Measurements from ENCODE around the gene RAD51.
"Not testable (repeated sequence)": the region's sequence is repeated elsewhere in the genome, so short reads cannot be mapped to it uniquely, and the experiment has no call there.

Gene RAD51

DNA sequence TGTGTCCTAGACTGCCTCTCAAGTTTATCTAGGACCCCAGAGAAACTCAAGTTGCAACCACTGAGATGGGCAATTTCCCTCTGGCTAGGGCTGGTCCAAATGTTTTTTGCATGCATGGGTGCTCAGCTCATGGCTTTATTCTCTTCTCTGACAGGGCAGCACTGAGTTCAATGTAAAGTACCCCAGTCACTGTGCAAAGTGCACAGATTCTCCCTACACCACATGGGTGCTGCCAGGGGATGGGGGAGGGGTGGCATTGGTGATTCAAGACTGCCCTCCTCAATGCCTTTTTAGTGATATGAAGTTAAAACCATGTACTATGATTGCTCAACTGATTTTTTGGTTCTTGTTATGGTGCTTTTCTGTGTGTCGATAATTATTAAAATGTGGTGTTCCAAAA is 14.8 kb upstream of the RAD51 start:
- H3K4me2 ChIP-seq (ENCODE audit: low read length): no peak overlapping the region
- TF ChIP-seq, protein P1, sequence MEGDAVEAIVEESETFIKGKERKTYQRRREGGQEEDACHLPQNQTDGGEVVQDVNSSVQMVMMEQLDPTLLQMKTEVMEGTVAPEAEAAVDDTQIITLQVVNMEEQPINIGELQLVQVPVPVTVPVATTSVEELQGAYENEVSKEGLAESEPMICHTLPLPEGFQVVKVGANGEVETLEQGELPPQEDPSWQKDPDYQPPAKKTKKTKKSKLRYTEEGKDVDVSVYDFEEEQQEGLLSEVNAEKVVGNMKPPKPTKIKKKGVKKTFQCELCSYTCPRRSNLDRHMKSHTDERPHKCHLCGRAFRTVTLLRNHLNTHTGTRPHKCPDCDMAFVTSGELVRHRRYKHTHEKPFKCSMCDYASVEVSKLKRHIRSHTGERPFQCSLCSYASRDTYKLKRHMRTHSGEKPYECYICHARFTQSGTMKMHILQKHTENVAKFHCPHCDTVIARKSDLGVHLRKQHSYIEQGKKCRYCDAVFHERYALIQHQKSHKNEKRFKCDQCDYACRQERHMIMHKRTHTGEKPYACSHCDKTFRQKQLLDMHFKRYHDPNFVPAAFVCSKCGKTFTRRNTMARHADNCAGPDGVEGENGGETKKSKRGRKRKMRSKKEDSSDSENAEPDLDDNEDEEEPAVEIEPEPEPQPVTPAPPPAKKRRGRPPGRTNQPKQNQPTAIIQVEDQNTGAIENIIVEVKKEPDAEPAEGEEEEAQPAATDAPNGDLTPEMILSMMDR (IDR thresholded peaks at IDR 0.05): no peak

DNA sequence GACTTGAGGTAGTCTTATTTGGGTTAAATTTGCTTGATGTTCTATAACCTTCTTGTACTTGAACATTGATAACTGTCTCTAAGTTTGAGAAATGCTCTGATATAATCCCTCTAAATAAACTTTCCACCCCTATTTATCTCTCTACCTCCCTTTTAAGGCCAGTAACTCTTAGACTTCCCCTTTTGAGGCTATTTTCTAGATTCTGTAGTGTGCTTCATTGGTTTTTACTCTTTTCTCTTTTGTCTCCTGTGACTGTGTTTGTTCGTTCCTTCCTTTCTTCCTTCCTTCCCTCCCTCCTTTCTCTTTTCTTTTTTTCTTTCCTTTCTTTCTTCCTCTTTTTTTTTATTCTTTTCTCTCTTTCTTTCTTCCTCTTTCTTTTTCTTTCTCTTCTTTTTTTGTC is 14.0 kb upstream of the RAD51 start:
- not testable (repeated sequence) for H3K4me3 ChIP-seq (ENCODE audit: low read depth, low read length); H3K27me3 ChIP-seq (ENCODE audit: control insufficient read depth, insufficient read depth, low read length); H3K27ac ChIP-seq; H3K79me2 ChIP-seq; H3K4me2 ChIP-seq (ENCODE audit: low read length); H3K9me3 ChIP-seq (ENCODE audit: control insufficient read depth, low read length); H3K9ac ChIP-seq; H3K36me3 ChIP-seq (ENCODE audit: control insufficient read depth, insufficient read depth, low read length); H2AFZ ChIP-seq; H3K4me1 ChIP-seq

More for the DNA sequence above, 14.8 kb upstream of the RAD51 start:
- H2AFZ ChIP-seq: no peak overlapping the region
- H3K36me3 ChIP-seq (ENCODE audit: control insufficient read depth, insufficient read depth, low read length): no peaks in the 10 kb centered on the region
- H3K9me3 ChIP-seq (ENCODE audit: control insufficient read depth, low read length): no peaks in the 10 kb centered on the region
- H3K27me3 ChIP-seq (ENCODE audit: control insufficient read depth, insufficient read depth, low read length): no peaks in the 10 kb centered on the region
- H3K9ac ChIP-seq: no peak overlapping the region
- H3K27ac ChIP-seq: no peak overlapping the region
- no peaks in the 10 kb centered on the region for H3K4me1 ChIP-seq
- H3K4me3 ChIP-seq (ENCODE audit: low read depth, low read length): no peak overlapping the region
- H3K79me2 ChIP-seq: no peaks in the 10 kb centered on the region

GRCh38 chr15:40684381-40684780 is 10.6 kb upstream of the RAD51 start:
- no peaks in the 10 kb centered on the region for H3K27me3 ChIP-seq (ENCODE audit: control insufficient read depth, insufficient read depth, low read length)
- no peaks in the 10 kb centered on the region for H3K4me1 ChIP-seq
- H3K9ac ChIP-seq: no peak overlapping the region
- no peaks in the 10 kb centered on the region for H3K36me3 ChIP-seq (ENCODE audit: control insufficient read depth, insufficient read depth, low read length)
- no peaks in the 10 kb centered on the region for H3K9me3 ChIP-seq (ENCODE audit: control insufficient read depth, low read length)
- TF ChIP-seq, protein P1 (IDR thresholded peaks at IDR 0.05): no peak
- no peaks in the 10 kb centered on the region for H3K79me2 ChIP-seq
- H3K4me2 ChIP-seq (ENCODE audit: low read length): no peak overlapping the region
- H3K4me3 ChIP-seq (ENCODE audit: low read depth, low read length): no peak overlapping the region
- H2AFZ ChIP-seq: no peak overlapping the region
- no peak overlapping the region for H3K27ac ChIP-seq

DNA sequence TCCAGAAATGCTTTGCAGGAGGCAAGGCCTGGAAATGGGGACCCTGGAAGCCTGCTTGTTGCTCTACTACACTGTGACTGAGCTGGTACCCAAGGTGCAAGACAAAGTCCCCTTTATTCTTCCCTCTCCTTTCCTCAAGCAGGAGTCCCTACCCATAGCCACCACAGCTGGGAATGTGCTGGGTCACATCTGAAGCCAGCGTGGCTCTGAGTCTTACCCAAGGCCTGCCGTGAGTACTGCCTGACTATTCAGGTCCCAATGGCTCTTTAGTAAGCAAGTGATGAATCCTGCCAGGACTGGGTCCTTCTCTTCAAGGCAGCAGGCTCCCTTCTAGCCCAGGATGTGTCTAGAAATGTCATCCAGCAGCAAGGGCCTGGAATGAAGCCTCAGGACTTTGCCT is 9.6 kb upstream of the RAD51 start:
- Histone ChIP-seq H3K9ac (no peak overlapping the region), H3K4me2 (ENCODE audit: low read length) (no peak overlapping the region), H3K27ac (no peak overlapping the region), H3K36me3 (ENCODE audit: control insufficient read depth, insufficient read depth, low read length) (no peaks in the 10 kb centered on the region), H3K79me2 (no peaks in the 10 kb centered on the region), H3K27me3 (ENCODE audit: control insufficient read depth, insufficient read depth, low read length) (no peaks in the 10 kb centered on the region), H3K4me3 (ENCODE audit: low read depth, low read length) (no peak overlapping the region), H2AFZ (no peak overlapping the region), H3K4me1 (no peaks in the 10 kb centered on the region), H3K9me3 (ENCODE audit: control insufficient read depth, low read length) (no peaks in the 10 kb centered on the region)
- TF ChIP-seq, protein P1 (IDR thresholded peaks at IDR 0.05): no peak

- H3K27ac ChIP-seq: no peak overlapping the region
- no peak overlapping the region for H2AFZ ChIP-seq
- TF ChIP-seq, protein P1 (IDR thresholded peaks at IDR 0.05): no peak
- no peaks in the 10 kb centered on the region for H3K36me3 ChIP-seq (ENCODE audit: control insufficient read depth, insufficient read depth, low read length)
- H3K4me1 ChIP-seq: no peaks in the 10 kb centered on the region
- no peaks in the 10 kb centered on the region for H3K79me2 ChIP-seq
- no peak overlapping the region for H3K4me2 ChIP-seq (ENCODE audit: low read length)
- no peak overlapping the region for H3K9ac ChIP-seq
- H3K4me3 ChIP-seq (ENCODE audit: low read depth, low read length): no peak overlapping the region
- no peaks in the 10 kb centered on the region for H3K9me3 ChIP-seq (ENCODE audit: control insufficient read depth, low read length)
- no peaks in the 10 kb centered on the region for H3K27me3 ChIP-seq (ENCODE audit: control insufficient read depth, insufficient read depth, low read length)
Measured at GRCh38 chr15:40688932-40689799, 5.8 kb upstream of the RAD51 start.
